GM18517 (cell line): ENCODE data around the gene FCHO1.

Experiments
- ATAC-seq: cut with Tn5 transposase; IDR thresholded peaks from one replicate; pipeline ENCODE4 v1.9.1; 2021; ENCODE audit warnings: mild to moderate bottlenecking, moderate library complexity; ENCODE audit not compliant: unreplicated experiment

The FCHO1 gene

DNA sequence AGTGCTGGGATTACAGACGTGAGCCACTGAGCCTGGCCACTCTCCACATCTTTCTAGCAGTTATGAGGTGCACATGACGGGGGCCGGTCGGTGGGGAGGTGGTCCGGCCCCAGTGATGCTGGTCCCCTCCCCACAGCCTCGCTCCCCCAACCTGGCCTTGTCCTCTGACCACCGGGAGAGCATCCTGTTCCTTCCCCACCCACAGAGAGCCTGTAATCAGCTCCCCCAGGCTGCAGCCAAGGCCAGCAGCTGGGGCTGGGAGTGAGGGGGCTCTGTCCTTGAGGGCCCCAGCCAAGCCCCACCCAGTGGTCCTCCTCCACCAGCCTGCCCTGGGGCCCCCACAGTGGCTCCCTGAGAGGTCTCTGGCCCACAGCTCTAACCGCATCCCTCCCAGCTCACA is 73.1 kb downstream of the FCHO1 start:
- no peak for ATAC-seq

DNA sequence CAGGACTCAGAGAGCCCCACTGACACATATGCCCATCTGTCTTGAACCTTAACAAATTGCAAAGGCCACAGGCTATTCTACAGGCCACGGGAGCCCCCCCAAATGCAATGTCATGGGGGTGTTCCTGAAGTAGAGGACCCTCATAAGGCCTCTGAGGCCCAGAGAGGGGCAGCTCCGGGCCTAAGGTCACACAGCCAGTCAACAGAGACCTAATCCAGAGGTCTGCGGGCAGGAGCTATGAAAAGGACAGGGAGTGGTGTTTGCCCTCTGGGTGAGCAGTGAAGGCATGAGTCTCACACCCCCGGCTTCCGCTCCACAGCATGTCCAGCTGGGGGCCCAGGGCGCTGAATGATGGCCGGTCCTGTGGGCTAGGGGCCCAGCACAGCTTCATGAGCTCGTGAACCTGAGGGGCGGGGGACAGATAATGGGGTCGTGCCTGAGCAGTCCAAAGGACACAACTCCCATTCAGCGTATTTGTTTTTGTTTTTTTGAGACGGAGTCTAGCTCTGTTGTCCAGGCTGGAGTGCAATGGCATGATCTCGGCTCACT is 75.3 kb downstream of the FCHO1 start:
- no peak for ATAC-seq

- no peak for ATAC-seq
Measured at GRCh38 chr19:17829855-17830566, 78.7 kb downstream of the FCHO1 start.

DNA sequence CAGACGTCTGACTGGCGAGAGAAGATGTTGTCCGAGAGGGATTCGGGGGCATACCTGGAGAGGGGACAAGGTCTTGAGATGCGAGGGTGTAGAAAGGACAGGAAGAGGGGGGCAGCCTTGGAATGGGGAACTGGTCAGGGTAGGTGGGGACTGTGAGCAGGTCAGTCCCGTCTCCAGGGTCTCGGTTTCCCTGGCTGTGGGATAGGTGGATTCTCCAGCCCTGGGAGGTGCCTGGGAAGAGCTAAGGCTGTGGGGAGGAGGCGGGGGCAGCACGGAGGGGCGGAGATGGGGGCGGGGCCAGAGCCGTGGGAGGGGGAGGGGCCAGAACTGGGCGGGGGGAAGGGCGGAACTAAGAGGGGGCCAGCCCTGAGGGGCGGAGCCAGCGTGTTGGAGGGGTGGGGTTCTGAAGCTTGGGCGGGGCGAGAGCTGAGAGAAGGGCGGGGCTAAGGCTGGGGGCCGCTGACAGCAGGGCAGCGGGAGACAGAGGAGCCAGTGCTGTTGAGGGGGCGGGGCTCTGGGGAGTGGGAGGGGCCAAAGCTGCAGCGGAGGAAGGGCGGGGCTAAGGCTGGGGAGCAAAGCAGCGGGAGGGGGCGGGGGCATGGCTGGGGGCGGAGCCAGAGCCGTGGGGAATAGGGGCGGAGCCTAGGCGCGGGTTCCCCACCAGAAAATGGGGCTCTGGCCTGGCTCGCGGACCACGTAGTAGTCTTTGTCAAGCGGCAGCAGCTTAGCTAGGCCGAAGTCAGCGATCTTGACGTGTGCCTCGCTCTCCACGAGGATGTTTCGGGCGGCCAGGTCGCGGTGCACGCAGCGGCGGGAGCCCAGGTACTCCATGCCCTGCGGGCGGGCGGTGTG is 79.5 kb downstream of the FCHO1 start:
- no peak for ATAC-seq

DNA sequence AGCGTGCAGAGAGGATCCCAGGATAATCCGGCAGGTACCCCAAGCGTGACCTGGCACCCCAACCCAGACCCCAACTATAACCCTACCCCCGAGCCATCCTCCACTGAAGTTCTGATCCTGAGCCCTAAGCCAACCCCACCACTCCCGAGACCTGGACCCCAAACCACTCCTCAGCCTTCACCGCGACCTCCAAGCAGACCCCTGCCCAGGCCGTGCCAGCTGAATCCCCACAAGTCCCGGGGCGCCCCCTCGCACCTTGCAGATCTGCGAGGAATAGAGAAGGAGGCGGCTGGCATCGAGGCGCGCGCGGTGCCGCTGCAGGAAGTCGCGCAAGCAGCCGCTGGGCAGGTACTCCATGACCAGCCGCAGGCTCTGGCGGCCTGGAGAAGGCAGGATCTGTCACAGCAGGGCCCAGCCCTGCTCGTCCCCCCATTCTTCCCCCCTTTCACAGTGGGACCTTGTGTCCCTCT is 80.2 kb downstream of the FCHO1 start:
- no peak for ATAC-seq

DNA sequence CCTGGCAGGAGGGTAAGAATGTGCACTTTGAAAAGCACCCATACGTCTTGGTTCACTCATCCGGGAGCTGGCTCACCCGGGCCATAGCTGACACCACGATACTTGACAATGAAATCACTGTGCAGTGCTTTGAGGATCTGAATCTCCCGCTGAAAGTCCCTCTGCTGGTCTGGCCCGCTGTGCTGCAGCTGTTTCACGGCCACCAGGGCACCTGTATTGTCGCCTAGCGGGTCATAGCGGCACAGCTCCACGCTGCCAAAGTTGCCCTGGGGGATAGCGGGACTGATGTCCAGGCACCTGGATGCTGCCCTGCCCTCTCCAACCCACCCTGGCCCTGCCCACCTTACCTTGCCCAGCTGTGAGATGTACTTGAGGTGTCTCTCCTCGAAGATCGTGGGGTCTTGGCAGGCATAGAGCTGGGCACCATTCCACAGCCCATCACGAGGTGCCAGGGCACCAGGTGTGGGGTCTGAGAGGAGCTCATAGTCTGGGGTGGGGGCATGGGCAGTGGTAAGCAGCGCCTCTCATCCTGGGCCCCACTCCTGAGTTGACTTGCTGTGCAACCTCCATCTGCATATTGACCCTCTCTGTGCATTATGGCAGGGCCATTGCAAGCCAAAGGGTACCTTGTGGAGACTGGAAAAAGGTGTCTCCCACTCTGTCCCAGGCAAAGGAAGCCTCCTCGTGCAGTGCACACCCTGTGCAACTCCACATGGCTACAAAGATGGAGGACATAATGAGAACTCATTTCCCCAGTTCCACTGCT is 81.3 kb downstream of the FCHO1 start:
- ATAC-seq = no peak

DNA sequence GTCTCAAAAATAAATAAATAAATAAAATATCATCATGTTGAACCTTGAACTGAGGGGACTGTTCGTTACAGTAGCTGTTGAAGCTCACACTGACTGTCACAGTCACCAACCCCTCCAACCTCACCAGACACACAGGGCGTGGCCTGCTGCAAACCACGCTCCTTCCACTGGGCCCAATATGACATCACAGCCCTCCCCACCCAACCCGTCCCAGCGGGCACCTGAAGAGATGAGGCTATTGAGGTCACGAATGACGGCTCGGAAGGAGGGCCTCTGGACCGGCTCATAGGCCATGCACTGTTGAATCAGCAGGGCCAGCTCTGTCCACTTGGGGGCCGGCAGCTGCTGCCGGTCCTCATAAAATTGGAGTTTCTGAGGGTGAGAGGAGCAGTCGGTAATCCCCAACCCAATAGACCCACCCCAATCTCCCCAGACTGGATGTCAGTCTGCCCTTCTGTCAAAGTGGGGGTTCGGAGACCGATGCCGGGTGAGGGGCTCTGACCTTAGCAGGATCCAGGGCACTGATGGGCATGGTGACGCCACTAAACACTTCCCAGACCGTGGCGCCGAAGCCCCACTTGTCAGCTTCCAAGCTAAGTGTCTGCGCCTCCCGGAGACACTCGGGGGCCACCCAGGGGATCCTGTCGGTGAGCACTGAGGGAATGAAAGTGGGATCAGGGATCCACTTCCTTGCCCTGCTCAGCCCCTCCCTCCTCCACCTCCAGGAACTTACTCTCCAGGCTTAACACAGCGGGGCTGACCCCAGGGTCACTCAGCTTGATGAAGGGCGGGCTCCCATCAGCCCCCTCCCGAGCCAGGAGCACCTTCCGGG is 83.3 kb downstream of the FCHO1 start:
- no peak for ATAC-seq

GRCh38 chr19:17835182-17836006 is 84.1 kb downstream of the FCHO1 start:
- ATAC-seq = no peak

GRCh38 chr19:17836530-17836929 is 85.3 kb downstream of the FCHO1 start:
- ATAC-seq = no peak

- no peak for ATAC-seq
Measured at GRCh38 chr19:17837972-17838371, 86.7 kb downstream of the FCHO1 start.
